OCI-LY7 (cell line): Measurements from ENCODE around the gene IGF1R. TPM values are rescaled to one million over a fixed set of nuclear protein-coding genes. Genes with fewer than 3 reads are reported as not detected.

Experiments used
- BruUV-seq: library from RNA; stranded (reverse); fragments of 400-500 nt; replicated peaks from 2 replicates; lab custom pipeline; 2021; lab: Mats Ljungman, UMichigan
- CTCF ChIA-PET: fragments of 300-600 bp; sonication (Branson Sonifier 250); formaldehyde crosslinking; loops from one replicate; lab custom pipeline; 2022; ENCODE audit warnings: antibody characterized with exemption; ENCODE audit not compliant: unreplicated experiment; lab: Charles Lee
- POLR2A ChIA-PET: fragments of 300-600 bp; sonication (Branson Sonifier 250); formaldehyde crosslinking; loops from one replicate; lab custom pipeline; 2022; ENCODE audit warnings: antibody characterized with exemption; lab: Charles Lee
- DNase-seq: peaks from one replicate; pipeline ENCODE4 v3.0.0-alpha.2; 2015; ENCODE audit warnings: low spot score
- H2AFZ ChIP-seq: fragments of 200-600 bp; sonication (generic), shearing (Covaris generic); 2 replicates; pipeline ENCODE4 v1.6.1; 2014; ENCODE audit warnings: mild to moderate bottlenecking, antibody characterized with exemption, low read length, moderate library complexity
- H3K27ac ChIP-seq: fragments of 200-600 bp; sonication (generic); 2 replicates; pipeline ENCODE4 v1.5.1; 2014; ENCODE audit warnings: mixed run types, low read depth, mild to moderate bottlenecking, moderate library complexity, low read length, inconsistent platforms; ENCODE audit not compliant: poor library complexity, severe bottlenecking
- H3K36me3 ChIP-seq: fragments of 200-600 bp; sonication (generic); 2 replicates; pipeline ENCODE4 v1.6.1; 2014; ENCODE audit warnings: mild to moderate bottlenecking, antibody characterized with exemption, low read length, moderate library complexity, mixed read lengths; ENCODE audit not compliant: insufficient read depth
- H3K4me1 ChIP-seq: fragments of 200-600 bp; sonication (generic); 2 replicates; pipeline ENCODE4 v1.5.1; 2014; ENCODE audit warnings: mild to moderate bottlenecking, low read length; ENCODE audit not compliant: insufficient read depth, poor library complexity, severe bottlenecking
- H3K4me2 ChIP-seq: fragments of 200-600 bp; sonication (generic); 2 replicates; pipeline ENCODE4 v1.6.1; 2014; ENCODE audit warnings: mild to moderate bottlenecking, low read length
- H3K4me3 ChIP-seq: fragments of 200-600 bp; sonication (generic); 2 replicates; pipeline ENCODE4 v1.5.1; 2014; ENCODE audit warnings: mild to moderate bottlenecking, low read depth, low read length; ENCODE audit not compliant: poor library complexity, severe bottlenecking
- H3K79me2 ChIP-seq: fragments of 200-600 bp; sonication (generic); 2 replicates; pipeline ENCODE4 v1.6.1; 2016; ENCODE audit warnings: low read depth, mild to moderate bottlenecking, low read length, moderate library complexity, mixed read lengths; ENCODE audit not compliant: insufficient read depth
- H3K9me2 ChIP-seq: fragments of 200-600 bp; sonication (generic); 2 replicates; pipeline ENCODE4 v1.6.1; 2016; ENCODE audit warnings: mild to moderate bottlenecking, low read length, mixed read lengths; ENCODE audit not compliant: insufficient read depth
- H3K9me3 ChIP-seq: fragments of 200-600 bp; sonication (generic); 2 replicates; pipeline ENCODE4 v1.6.1; 2014; ENCODE audit warnings: mild to moderate bottlenecking, mixed run types, low read length, mixed read lengths
- H4K20me1 ChIP-seq: fragments of 200-600 bp; sonication (generic); 2 replicates; pipeline ENCODE4 v1.6.1; 2014; ENCODE audit warnings: mild to moderate bottlenecking, antibody characterized with exemption, low read length, moderate library complexity, mixed read lengths; ENCODE audit not compliant: insufficient read depth
- CTCF ChIP-seq: fragments of 200-600 bp; sonication (generic); conservative IDR thresholded peaks from 2 replicates; pipeline ENCODE4 v1.5.1; 2014; ENCODE audit warnings: mild to moderate bottlenecking, antibody characterized with exemption, low read length, moderate library complexity, mixed read lengths
- EZH2phosphoT487 ChIP-seq: fragments of 200-600 bp; sonication (generic); IDR thresholded peaks from 2 replicates; pipeline ENCODE4 v1.6.1; 2018; ENCODE audit warnings: low read depth, borderline replicate concordance, mild to moderate bottlenecking, mixed run types, antibody characterized with exemption, low read length, moderate library complexity, mixed read lengths
- intact Hi-C: fragments of 100-400 bp; cut with micrococcal nuclease; formaldehyde crosslinking; loops from one replicate; pipeline ENCODE4 v1.10.0; 2022; ENCODE audit not compliant: unreplicated experiment
- total RNA-seq, 2 experiments: library from RNA; depleted of rRNA in 1 of 2; stranded (reverse); fragments of >200 nt in 1 of 2; shearing (Covaris generic) in 1 of 2; gene quantifications; 2 replicates each; pipeline ENCODE4 v1.2.3, GENCODE V29; 2014 to 2022

IGF1R gene
- total RNA-seq, 2 experiments from 2014 or later: 26.5 to 29.1 TPM

GRCh38 chr15:98684436-98684835 lies 36.1 kb downstream of the IGF1R start:
- intact Hi-C loops: no loop called here
- no peak overlapping the region for H2AFZ ChIP-seq
- no peaks in the 10 kb centered on the region for H3K9me2 ChIP-seq
- H3K79me2 ChIP-seq: no peaks in the 10 kb centered on the region
- H3K27ac ChIP-seq: no peak overlapping the region
- no peaks in the 10 kb centered on the region for H3K36me3 ChIP-seq
- H3K4me3 ChIP-seq: no peak overlapping the region
- no peak for DNase-seq
- TF ChIP-seq EZH2phosphoT487 (no peak), CTCF (no peak)
- 0 out of 2 replicates have a peak, but pooled peaks cover 5% of the 10 kb centered on the region for H4K20me1 ChIP-seq
- BruUV-seq: no TSS peak
- POLR2A ChIA-PET: interaction anchor here (0.7 kb wide), 2 partner anchors 263 to 402 kb away, joined by 3 to 6 read pairs; no protein-coding TSS in a partner anchor
- no peaks in the 10 kb centered on the region for H3K9me3 ChIP-seq
- CTCF ChIA-PET: no interaction called here
- no peak overlapping the region for H3K4me2 ChIP-seq
- no peaks in the 10 kb centered on the region for H3K4me1 ChIP-seq

GRCh38 chr15:98684995-98685525 lies 36.7 kb downstream of the IGF1R start:
- TF ChIP-seq EZH2phosphoT487 (no peak), CTCF (no peak)
- Histone ChIP-seq H2AFZ (no peak overlapping the region), H3K9me3 (no peaks in the 10 kb centered on the region), H3K4me2 (no peak overlapping the region), H3K27ac (no peak overlapping the region), H3K4me1 (no peaks in the 10 kb centered on the region), H3K36me3 (no peaks in the 10 kb centered on the region), H4K20me1 (0 out of 2 replicates have a peak, but pooled peaks cover 5% of the 10 kb centered on the region), H3K79me2 (no peaks in the 10 kb centered on the region), H3K4me3 (no peak overlapping the region), H3K9me2 (no peaks in the 10 kb centered on the region)
- intact Hi-C loops: no loop called here
- no peak for DNase-seq
- CTCF ChIA-PET: no interaction called here
- BruUV-seq: no TSS peak
- POLR2A ChIA-PET: interaction anchor here (0.7 kb wide), 1 partner anchor 263 kb away, joined by 3 read pairs; no protein-coding TSS in a partner anchor

GRCh38 chr15:98686983-98687382 lies 38.6 kb downstream of the IGF1R start:
- Histone ChIP-seq H3K4me1 (no peaks in the 10 kb centered on the region), H3K36me3 (no peaks in the 10 kb centered on the region), H3K27ac (no peak overlapping the region), H3K79me2 (no peaks in the 10 kb centered on the region), H4K20me1 (0 out of 2 replicates have a peak, but pooled peaks cover under 1% of the 10 kb centered on the region), H3K9me3 (no peaks in the 10 kb centered on the region), H3K4me2 (no peak overlapping the region), H3K4me3 (no peak overlapping the region), H3K9me2 (no peaks in the 10 kb centered on the region), H2AFZ (no peak overlapping the region)
- intact Hi-C loops: no loop called here
- no TSS peak for BruUV-seq
- no peak for DNase-seq
- CTCF ChIA-PET: no interaction called here
- POLR2A ChIA-PET: interaction anchor here (0.8 to 1.1 kb wide), 3 partner anchors 15 to 36 kb away, joined by 3 to 5 read pairs (median 4); no protein-coding TSS in a partner anchor
- no peak for TF ChIP-seq EZH2phosphoT487
- no peak for TF ChIP-seq CTCF
